Middle frontal gyrus (tissue), 1 donor: ENCODE data around the gene S100A10.

ENCODE experiments used
- DNase-seq: peaks from one replicate; pipeline ENCODE4 v3.0.0-alpha.2; 2015; ENCODE audit warnings: low spot score; ENCODE audit errors: extremely low spot score

The S100A10 gene

DNA sequence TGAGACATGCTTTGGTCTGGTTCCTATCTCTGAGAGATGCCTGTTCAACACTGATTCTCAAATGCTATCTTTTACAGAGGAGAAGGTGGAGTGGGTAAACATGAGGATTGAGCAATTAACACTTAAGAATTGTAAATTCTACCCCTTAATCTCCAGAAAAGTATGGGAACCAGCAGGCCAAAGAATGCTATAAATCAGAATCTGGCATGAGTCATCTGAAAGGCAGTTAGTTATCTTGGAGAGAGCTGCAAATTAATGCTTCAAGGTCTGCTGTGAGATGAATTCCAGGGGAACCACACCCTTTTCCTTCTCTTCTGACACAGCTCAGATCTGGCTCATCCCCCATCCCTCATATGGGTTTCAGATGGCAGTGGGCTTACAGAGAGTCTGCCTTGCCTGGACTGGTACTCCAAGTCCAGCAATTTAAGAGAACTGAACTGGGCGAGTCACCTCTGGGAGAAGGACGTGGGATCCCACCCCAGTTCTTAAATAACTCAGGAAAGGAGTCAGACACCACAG lies 5.2 kb downstream of the S100A10 start:
- no peak for DNase-seq

DNA sequence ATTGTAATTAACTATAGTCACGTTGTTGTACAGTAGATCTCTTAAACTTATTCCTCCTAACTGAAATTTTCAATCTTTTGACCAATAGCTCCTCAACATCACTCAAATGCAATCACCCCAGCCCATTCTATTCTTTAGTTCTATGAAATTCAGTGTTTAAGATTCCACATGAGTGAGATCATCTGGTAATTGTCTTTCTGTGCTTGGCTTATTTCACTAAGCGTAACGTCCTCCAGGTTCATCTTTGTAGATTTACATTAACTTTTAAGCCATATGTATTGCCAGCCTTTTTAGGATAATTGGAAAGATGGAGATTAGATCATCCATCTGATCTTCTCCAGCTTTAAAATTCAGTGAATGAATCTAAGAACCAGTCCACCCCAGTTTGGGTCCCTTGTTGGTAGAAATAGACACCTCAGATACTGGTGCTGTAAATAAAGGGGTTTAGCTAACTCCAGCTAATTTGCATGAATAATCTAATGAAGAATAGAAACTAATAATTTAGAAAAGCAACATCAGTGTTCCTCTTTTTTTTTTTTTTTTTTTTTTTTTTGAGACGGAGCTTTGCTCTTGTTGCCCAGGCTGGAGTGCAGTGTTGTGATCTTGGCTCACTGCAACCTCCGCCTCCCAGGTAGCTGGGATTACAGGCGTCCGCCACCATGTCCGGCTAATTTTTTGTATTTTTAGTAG lies 7.0 kb downstream of the S100A10 start:
- no peak for DNase-seq

DNA sequence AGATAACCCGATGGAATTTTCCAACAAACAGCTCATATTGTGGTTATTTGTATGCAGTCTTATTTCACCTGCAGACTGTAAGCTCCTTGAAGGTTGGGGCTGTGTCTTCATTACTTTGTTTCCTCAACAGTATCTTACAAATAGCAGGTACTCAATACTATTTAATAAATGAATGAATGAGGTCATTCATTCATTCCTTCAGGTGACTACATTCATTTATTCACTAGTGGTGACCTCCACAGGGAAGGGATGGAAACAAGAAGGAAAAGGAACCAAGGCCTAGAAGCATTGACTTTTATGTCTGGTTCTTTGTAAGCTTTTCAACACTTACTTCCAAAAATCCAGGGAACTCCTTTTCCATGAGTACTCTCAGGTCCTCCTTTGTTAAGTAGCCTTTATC lies 7.9 kb downstream of the S100A10 start:
- no peak for DNase-seq

DNA sequence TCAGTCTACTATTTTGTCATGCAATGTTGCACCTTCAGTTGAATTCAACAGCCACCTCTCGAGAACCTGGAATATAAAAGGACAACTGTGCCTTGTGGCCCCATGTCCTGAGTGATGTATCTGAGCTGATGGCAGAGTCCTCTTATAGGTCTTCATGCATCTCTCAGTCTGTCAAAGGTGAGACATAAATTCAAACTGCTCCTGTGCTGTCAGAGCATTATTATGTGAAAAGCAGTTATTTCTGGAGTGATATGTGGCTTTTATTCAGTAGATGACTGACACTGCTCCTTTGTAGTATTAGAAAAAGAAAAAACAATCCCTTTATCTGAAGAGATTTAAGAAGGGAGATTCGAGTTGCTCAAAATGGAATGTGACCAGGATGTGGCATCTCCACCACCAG lies 8.4 kb downstream of the S100A10 start:
- DNase-seq, result no peak

DNA sequence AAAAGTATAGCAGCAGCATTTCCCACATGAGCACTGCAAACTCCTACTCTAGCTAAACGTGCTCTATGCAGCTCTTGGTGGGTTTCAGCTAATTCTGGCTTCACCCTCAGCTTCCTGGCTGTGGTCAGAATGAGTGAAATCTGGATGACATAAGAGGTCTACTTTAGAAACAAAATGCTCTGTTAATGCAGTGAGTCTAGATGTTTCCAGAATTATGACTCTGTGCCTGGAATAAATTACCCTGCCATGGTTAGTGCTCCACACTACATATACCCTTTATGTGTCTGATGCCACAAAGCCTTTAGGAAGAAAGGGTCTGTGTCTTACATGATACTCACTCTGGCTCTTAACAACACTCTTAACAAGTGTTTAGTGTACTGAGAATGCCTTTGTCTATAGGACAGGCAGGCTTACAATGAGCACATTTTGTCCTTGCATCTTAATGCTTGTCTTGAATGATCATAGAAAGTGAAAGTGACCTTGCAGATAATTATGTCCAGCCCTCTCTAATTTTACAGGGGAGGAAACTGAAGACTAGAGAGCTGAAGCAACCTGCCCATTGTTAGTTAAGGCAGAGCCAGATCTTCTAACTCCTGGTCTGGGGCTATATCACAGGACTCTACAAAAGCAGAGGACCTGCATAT lies 9.2 kb downstream of the S100A10 start:
- DNase-seq, result no peak

DNA sequence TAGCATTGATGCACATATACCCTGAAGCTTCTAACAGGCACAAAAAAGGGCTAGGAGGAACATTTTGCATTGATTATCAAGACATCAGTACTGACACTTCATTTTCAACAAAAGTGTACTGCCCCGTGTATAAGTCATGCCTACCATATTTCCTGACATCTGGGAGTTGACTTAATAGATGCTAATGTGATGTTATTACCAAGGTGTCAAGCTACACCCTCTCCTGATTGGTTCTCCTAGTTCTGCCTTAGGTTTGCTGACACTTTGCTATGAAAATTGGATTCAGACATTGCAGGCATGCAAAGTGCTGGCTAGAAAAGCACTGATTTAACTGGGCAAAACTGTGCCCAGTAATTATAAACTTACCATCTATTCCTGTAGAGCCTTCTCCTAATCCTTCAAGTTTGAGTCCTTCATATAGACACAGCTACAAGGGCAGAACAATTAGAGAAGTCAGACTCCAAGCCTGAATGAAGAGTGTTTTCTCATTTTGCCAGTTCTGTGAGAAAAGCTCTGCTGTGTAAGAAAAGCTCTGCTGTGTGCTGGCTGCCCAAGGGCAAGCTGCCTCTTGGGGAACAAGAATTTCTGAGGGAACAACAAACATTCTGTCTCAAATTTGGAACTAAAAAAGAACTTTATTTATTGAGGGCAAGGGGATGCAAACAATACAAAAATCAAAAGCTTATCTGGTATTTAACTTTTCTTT lies 11.2 kb downstream of the S100A10 start:
- no peak for DNase-seq

DNA sequence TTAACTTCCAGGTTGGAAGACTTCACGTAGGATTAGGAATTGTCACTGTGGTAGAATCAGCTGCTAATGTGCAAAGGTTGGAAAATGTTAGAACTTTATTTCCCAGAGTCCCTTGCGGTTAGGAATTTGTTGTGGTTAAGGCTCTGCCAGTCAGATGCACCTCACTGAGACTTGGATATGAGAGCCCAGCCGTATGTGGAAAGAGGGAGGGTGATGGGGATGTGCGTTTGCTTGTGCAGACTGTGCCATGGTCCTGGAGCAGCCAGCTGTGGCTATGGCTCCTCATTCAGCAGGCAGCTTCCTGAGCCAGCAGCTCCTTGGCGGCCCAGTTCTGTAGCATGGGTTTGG lies 12.5 kb downstream of the S100A10 start:
- DNase-seq, result no peak

DNA sequence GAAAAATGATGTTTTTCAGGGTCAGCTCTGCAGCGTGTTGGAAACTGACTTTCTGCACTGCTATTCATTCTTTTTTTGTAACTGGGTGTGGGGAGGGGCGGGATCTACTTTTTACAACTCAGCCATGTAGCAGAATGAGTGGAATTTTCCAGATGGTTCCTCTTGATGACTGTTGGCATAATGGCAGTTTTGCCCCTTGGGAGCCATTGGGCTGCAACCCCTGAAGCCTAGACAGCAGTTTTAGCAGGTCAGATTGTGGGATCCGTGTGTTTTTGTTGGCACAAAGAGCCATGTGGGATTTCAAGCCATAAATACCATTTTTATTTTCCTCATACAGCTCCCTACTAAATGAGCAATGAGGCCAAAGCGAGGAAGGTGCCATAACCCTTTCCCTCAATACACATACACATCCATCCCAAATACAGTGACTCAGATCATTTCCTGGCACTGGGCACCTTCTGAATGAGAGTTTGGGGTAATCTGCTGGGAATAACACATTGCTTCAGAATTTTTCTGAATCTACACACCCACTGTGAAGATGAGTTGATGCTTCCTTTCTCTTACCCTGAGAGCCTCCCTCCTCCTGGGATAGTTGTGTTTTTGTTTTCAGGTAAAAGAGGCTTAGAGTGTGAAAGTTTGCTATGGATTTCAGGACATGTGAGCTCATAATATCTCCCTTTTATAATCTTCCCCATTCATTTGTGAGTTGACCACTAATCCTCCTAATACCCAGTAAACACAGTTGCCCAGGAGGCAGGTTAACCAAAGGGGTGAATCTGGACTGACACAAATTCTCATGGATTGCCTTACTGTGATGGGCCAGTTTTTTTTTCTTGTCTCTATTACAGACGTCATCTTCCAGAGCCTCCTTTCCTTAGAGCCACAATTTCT lies 13.1 kb downstream of the S100A10 start:
- no peak for DNase-seq

DNA sequence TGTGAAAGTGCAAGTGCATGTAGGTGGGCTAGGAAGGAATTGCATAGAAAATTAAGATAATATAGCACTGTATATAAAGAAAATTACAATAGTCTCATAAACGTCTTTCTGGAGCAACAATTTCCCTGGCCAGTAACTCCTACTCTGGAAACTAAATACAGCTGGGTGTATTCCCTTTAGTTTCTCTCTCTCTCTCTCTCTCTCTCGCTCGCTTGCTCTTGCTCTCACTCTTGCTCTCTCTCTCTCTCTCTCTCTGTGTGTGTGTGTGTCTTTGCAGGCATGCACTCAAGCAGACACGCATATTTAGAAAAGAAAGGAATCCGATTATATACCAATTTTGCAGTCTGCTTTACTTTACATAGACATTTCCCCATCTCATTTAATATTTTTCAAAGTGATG lies 14.7 kb downstream of the S100A10 start:
- no peak for DNase-seq

DNA sequence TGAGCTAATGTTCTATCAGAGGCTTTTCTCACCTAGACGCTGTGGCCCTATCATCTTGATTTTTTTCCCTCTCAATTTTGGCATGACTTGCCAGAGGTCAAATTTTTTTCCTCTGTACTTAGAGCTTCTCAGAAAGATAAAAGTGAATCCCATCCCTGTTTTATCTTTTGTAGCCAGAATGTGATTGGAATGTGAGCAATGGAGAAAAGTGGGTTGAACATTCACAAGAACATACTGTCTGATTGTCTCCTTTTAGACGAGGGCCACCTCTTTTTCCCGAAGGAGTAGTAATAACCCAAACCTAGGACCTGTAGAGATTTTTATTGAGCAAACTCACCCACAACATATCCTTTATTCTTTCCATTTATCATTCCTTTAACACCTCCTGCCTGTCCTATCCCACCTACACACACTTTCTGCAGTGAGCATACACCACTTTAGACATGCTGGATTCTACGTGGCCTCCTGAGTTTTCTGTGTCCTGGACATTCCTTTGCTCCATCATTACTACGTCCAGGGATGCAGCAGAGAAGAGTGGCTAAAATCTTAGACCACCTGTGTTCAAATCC lies 15.9 kb downstream of the S100A10 start:
- DNase-seq, result no peak

DNA sequence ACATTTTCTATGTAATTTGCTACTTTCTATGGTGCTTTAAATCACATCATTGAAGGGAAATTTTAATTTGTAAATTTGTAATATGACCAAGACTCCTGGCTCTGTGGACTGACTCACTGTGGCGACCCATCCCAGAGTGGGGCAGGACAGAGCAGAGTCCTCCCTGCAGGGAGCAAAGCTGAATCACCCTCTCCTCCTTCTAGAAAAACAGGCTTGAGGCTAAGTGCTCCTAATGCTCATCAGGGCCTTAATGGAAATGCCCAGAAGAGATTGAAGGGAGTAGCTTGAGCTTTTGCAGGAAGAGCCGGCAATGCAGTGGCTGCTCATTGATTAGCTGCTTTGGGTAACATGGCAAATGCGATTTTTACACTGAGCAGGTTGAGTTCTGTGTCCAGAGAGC lies 16.8 kb downstream of the S100A10 start:
- no peak for DNase-seq

DNA sequence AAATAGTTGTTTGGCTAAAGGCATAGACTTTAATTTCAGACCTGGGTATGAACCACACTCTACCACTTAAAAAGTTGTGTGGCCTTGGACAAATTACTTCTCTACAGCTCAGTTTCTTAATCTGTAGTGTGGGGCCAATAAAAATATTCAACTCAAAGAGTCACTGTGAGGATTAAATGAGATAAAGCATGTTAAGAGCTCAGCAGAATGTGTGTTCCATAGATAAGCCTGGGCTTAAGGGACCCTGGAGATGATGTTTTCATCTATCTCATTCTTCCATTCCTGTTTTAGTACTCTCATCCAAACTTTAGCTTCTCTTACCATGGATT lies 17.7 kb downstream of the S100A10 start:
- DNase-seq, result no peak

DNA sequence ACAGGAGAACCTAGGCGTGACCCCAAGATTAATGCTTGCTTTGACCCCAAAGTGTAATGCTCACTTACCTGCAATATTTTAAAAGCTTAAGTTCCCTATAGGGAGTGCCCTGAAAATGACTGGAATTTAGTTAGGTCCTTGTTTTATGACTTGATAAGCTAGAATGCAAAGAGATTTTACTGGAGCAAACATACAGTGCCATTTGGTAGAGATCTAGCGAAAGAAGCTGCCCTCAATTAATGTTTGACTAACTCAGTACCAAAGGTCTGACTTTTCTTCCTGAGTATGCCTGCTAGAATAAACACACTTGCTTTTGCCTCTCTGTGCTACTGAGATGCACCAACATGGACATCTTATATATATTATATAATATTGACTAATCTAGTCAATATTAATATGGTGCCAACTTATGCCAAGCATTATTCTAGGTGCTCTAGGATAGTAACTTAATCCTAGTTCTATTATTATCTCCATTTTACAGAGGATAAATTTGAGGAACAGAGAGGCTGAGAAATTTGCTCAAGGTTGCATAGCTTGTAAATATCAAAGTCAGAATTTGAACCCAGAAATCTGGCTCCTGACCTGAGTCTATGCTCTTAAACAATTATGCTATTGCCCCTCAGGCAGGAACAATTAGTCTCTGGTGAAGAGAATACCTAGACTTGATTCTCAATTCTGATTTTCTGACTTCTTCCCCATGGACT lies 18.2 kb downstream of the S100A10 start:
- DNase-seq, result no peak

DNA sequence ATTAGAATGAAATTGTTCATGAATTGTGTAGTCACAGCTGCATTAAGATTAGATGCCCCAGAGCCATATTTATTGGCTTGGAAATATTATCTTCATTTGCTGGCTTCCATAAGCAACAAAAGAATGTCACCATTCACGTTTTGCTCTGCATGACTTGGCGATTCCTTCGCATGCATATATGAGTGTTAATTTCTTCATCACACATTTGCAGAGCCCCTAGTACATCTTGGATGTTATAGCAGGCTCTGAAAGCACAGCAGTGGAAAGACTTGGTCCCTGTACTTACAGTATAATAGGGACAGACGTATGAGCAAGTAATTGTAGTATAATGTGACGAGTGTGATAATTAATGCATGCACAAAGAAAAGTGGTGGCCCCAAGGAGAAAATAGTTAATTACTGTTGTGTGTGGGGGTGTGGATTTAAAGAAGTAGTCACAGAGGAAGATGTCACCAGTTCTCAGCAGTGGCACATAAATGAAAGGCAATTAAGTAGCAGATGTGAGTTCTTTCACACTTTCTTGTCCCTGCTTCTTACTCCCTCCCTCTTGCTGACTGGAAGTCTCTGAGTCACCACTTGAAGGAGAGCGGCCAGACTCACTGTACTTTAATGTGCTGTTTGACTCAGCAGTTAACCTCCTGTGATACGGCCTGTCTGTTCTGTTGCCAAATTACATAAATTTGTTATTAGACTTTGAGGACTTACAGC lies 21.0 kb downstream of the S100A10 start:
- no peak for DNase-seq

DNA sequence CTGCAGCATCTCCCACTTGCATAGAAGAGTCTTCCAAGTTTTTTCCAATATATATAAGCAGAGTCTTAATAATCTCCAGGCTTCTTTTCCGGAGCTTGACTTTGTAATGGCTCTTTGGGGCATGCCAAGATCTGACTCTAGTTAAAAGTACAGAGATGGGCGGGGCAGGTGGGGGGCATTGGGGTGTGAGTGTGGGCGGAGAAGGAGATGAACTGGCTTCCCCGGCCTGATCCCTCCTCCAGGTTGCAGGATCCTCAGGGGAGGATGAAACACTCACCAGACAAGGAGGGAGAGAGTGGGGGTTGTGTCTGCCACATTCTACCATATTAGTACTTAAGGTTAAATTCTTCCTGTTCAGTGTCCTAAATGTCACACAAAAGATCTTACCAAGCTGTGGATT lies 23.0 kb downstream of the S100A10 start:
- no peak for DNase-seq

DNA sequence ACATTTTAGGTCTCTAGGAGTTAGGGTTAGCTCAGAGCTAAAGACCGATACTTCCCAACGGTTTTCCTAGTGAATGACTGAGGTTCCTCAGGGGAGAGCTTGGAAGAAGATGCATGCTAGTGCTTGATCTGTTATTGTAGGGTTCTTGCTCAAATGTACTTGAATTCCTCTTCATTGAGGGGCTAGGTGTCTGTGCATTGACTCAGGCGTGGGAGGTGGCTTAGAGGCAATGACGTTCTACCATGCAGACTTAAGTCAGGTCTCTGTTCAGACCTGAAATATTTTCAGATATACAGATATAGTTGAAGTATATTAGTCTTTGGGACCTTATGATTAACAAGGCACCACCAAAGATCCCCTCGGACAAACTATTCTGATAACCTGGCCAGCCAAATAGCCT lies 23.5 kb downstream of the S100A10 start:
- no peak for DNase-seq

DNA sequence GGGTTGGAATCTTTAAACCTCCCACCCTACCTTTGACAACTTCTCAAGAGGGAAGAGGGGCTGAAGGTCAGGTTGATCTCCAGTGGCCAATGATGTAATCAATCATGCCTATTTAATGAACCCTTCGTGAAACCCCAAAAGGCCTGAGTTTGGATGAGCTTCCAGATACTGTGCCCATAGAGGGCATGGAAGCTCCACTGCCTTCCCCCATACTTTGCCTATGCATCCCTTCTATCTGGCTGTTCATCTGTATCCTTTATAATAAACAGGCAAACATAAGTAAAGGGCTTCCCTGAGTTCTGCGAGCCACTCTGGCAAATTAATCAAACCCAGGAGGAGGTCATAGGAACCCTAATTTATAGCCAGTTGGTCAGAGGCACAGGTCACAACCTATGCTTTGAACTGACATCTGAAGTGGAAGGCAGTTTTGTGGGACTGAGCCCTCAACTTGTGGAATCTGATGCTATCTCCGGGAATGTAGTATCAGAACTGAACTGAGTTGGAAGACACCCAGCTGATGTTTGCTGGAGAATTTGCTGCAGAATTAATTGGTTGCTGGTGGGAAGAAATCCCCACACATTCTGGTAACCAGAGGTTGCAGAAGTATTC lies 24.8 kb downstream of the S100A10 start:
- no peak for DNase-seq

DNA sequence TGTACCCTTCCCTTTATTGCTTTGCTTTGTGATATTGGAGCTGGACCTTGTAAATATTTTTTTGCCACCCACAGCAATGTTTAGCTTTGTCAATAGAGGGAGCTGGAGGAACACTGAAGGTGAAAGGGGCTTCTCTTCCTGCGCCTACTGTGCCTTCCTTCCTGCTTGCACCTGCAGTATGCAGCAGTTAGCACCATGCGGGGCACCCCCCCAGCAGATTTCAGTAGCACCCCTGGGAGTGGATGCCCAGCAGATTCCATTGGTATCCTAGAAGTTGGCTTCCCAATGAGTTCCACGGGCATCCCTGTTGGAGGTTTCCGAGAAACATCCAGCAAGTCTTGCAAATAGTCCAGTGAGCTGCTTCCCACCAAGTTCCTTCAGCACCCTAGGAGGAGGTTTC lies 25.6 kb downstream of the S100A10 start:
- no peak for DNase-seq

DNA sequence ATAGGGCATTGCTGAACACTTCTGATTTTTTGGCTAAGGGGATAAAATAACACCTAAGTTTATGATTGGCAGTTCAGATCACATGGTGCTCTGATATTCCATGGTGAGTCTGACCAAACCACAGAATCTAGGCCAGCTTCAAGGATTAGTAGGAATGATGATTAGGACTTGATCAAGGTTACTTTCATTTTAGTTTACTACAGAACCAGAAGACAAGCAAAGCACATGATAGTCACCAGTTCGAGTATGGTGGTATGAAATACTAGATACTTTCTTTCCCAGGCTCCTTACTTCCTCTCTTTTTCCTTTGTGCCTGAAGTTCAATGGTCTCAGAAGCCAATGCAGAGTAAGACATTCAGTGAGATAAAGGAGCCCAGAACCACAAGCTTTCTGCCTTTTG lies 26.6 kb downstream of the S100A10 start:
- no peak for DNase-seq

DNA sequence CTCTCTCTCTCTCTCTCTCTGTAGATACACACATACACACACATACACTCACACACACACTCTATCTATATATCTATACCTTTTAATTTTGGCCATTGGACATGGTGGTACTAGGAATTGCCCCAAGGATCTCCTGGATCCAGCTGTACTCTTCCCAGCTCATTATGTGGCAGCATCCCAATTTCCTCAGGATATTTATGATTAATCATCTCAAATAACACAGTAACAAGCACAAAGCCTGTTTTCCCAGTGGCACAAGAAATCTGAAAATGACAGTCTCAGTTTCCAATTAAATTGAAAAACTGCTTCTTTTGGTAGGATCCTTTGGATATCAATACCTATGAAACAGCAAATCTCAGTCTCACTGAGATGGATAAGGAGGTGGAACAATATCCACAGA lies 27.6 kb downstream of the S100A10 start:
- DNase-seq, result no peak
